ENCODE results near the gene FAM135A.
"Not testable (repeated sequence)": the region's sequence is repeated elsewhere in the genome, so short reads cannot be mapped to it uniquely, and the experiment has no call there.

The FAM135A gene

GRCh38 chr6:70530023-70530422 lies 116.7 kb downstream of the FAM135A start:
- no peaks in the 10 kb centered on the region for H3K4me1 ChIP-seq (ENCODE audit: control insufficient read depth in 2 of 2, insufficient read depth in 2 of 2, low read length in 2 of 2)
- no peaks in the 10 kb centered on the region for H3K27me3 ChIP-seq (ENCODE audit: control insufficient read depth in 2 of 2, insufficient read depth in 2 of 2, low read length in 2 of 2)
- H3K27ac ChIP-seq (ENCODE audit: low read depth in 2 of 2, low read length in 2 of 2) = no peak overlapping the region
- H3K4me3 ChIP-seq (ENCODE audit: low read length in 2 of 2) = no peak overlapping the region
- H3K9ac ChIP-seq (ENCODE audit: low read depth in 1 of 2, low read length in 2 of 2) = no peak overlapping the region
- peaks cover 10 to 12% of the 10 kb centered on the region in 2 donors for H3K36me3 ChIP-seq (ENCODE audit: control insufficient read depth in 2 of 2, insufficient read depth in 2 of 2, low read length in 2 of 2)
- H3K9me3 ChIP-seq (ENCODE audit: control insufficient read depth in 2 of 2, low read length in 2 of 2) = no peaks in the 10 kb centered on the region

GRCh38 chr6:70531133-70531532 lies 117.8 kb downstream of the FAM135A start:
- H3K4me3 ChIP-seq (ENCODE audit: low read length in 2 of 2) = no peak overlapping the region
- no peaks in the 10 kb centered on the region for H3K27me3 ChIP-seq (ENCODE audit: control insufficient read depth in 2 of 2, insufficient read depth in 2 of 2, low read length in 2 of 2)
- H3K27ac ChIP-seq (ENCODE audit: low read depth in 2 of 2, low read length in 2 of 2) = no peak overlapping the region
- no peaks in the 10 kb centered on the region for H3K9me3 ChIP-seq (ENCODE audit: control insufficient read depth in 2 of 2, low read length in 2 of 2)
- H3K36me3 ChIP-seq (ENCODE audit: control insufficient read depth in 2 of 2, insufficient read depth in 2 of 2, low read length in 2 of 2) = peaks cover 8 to 10% of the 10 kb centered on the region in 2 donors
- H3K9ac ChIP-seq (ENCODE audit: low read depth in 1 of 2, low read length in 2 of 2) = no peak overlapping the region
- no peaks in the 10 kb centered on the region for H3K4me1 ChIP-seq (ENCODE audit: control insufficient read depth in 2 of 2, insufficient read depth in 2 of 2, low read length in 2 of 2)

GRCh38 chr6:70537266-70537665 lies 124.0 kb downstream of the FAM135A start:
- no peaks in the 10 kb centered on the region for H3K9me3 ChIP-seq (ENCODE audit: control insufficient read depth in 2 of 2, low read length in 2 of 2)
- no peak overlapping the region for H3K9ac ChIP-seq (ENCODE audit: low read depth in 1 of 2, low read length in 2 of 2)
- no peaks in the 10 kb centered on the region for H3K4me1 ChIP-seq (ENCODE audit: control insufficient read depth in 2 of 2, insufficient read depth in 2 of 2, low read length in 2 of 2)
- peaks cover 14 to 21% of the 10 kb centered on the region in 2 donors for H3K36me3 ChIP-seq (ENCODE audit: control insufficient read depth in 2 of 2, insufficient read depth in 2 of 2, low read length in 2 of 2)
- no peak overlapping the region for H3K27ac ChIP-seq (ENCODE audit: low read depth in 2 of 2, low read length in 2 of 2)
- H3K27me3 ChIP-seq (ENCODE audit: control insufficient read depth in 2 of 2, insufficient read depth in 2 of 2, low read length in 2 of 2) = no peaks in the 10 kb centered on the region
- no peak overlapping the region for H3K4me3 ChIP-seq (ENCODE audit: low read length in 2 of 2)

- Histone ChIP-seq H3K27me3 (ENCODE audit: control insufficient read depth in 2 of 2, insufficient read depth in 2 of 2, low read length in 2 of 2) (no peaks in the 10 kb centered on the region), H3K9ac (ENCODE audit: low read depth in 1 of 2, low read length in 2 of 2) (no peak overlapping the region), H3K9me3 (ENCODE audit: control insufficient read depth in 2 of 2, low read length in 2 of 2) (no peaks in the 10 kb centered on the region), H3K36me3 (ENCODE audit: control insufficient read depth in 2 of 2, insufficient read depth in 2 of 2, low read length in 2 of 2) (peaks cover 17 to 24% of the 10 kb centered on the region in 2 donors), H3K4me1 (ENCODE audit: control insufficient read depth in 2 of 2, insufficient read depth in 2 of 2, low read length in 2 of 2) (no peaks in the 10 kb centered on the region), H3K4me3 (ENCODE audit: low read length in 2 of 2) (no peak overlapping the region), H3K27ac (ENCODE audit: low read depth in 2 of 2, low read length in 2 of 2) (no peak overlapping the region)
Measured at GRCh38 chr6:70538376-70538775, 125.1 kb downstream of the FAM135A start.

- Histone ChIP-seq H3K9ac (ENCODE audit: low read depth in 1 of 2, low read length in 2 of 2) (no peak overlapping the region), H3K4me3 (ENCODE audit: low read length in 2 of 2) (no peak overlapping the region), H3K27ac (ENCODE audit: low read depth in 2 of 2, low read length in 2 of 2) (no peak overlapping the region), H3K36me3 (ENCODE audit: control insufficient read depth in 2 of 2, insufficient read depth in 2 of 2, low read length in 2 of 2) (peaks cover 6 to 11% of the 10 kb centered on the region in 2 donors), H3K4me1 (ENCODE audit: control insufficient read depth in 2 of 2, insufficient read depth in 2 of 2, low read length in 2 of 2) (no peaks in the 10 kb centered on the region), H3K9me3 (ENCODE audit: control insufficient read depth in 2 of 2, low read length in 2 of 2) (no peaks in the 10 kb centered on the region), H3K27me3 (ENCODE audit: control insufficient read depth in 2 of 2, insufficient read depth in 2 of 2, low read length in 2 of 2) (no peaks in the 10 kb centered on the region)
Measured at GRCh38 chr6:70547313-70547712, 134.0 kb downstream of the FAM135A start.

GRCh38 chr6:70547905-70548304 lies 134.6 kb downstream of the FAM135A start:
- H3K36me3 ChIP-seq (ENCODE audit: control insufficient read depth in 2 of 2, insufficient read depth in 2 of 2, low read length in 2 of 2) = peaks cover 6 to 11% of the 10 kb centered on the region in 2 donors
- H3K4me1 ChIP-seq (ENCODE audit: control insufficient read depth in 2 of 2, insufficient read depth in 2 of 2, low read length in 2 of 2) = no peaks in the 10 kb centered on the region
- H3K27me3 ChIP-seq (ENCODE audit: control insufficient read depth in 2 of 2, insufficient read depth in 2 of 2, low read length in 2 of 2) = no peaks in the 10 kb centered on the region
- no peak overlapping the region for H3K9ac ChIP-seq (ENCODE audit: low read depth in 1 of 2, low read length in 2 of 2)
- no peak overlapping the region for H3K4me3 ChIP-seq (ENCODE audit: low read length in 2 of 2)
- H3K9me3 ChIP-seq (ENCODE audit: control insufficient read depth in 2 of 2, low read length in 2 of 2) = no peaks in the 10 kb centered on the region
- H3K27ac ChIP-seq (ENCODE audit: low read depth in 2 of 2, low read length in 2 of 2) = no peak overlapping the region

GRCh38 chr6:70549327-70549726 lies 136.0 kb downstream of the FAM135A start:
- H3K36me3 ChIP-seq (ENCODE audit: control insufficient read depth in 2 of 2, insufficient read depth in 2 of 2, low read length in 2 of 2) = peaks cover 3 to 5% of the 10 kb centered on the region in 2 donors
- no peaks in the 10 kb centered on the region for H3K9me3 ChIP-seq (ENCODE audit: control insufficient read depth in 2 of 2, low read length in 2 of 2)
- H3K9ac ChIP-seq (ENCODE audit: low read depth in 1 of 2, low read length in 2 of 2) = no peak overlapping the region
- no peaks in the 10 kb centered on the region for H3K27me3 ChIP-seq (ENCODE audit: control insufficient read depth in 2 of 2, insufficient read depth in 2 of 2, low read length in 2 of 2)
- no peaks in the 10 kb centered on the region for H3K4me1 ChIP-seq (ENCODE audit: control insufficient read depth in 2 of 2, insufficient read depth in 2 of 2, low read length in 2 of 2)
- H3K4me3 ChIP-seq (ENCODE audit: low read length in 2 of 2) = no peak overlapping the region
- H3K27ac ChIP-seq (ENCODE audit: low read depth in 2 of 2, low read length in 2 of 2) = no peak overlapping the region

GRCh38 chr6:70551566-70551965 lies 138.3 kb downstream of the FAM135A start:
- H3K4me3 ChIP-seq (ENCODE audit: low read length in 2 of 2) = no peak overlapping the region
- H3K36me3 ChIP-seq (ENCODE audit: control insufficient read depth in 2 of 2, insufficient read depth in 2 of 2, low read length in 2 of 2) = peaks cover 0 to 3% of the 10 kb centered on the region in 2 donors
- H3K27ac ChIP-seq (ENCODE audit: low read depth in 2 of 2, low read length in 2 of 2) = no peak overlapping the region
- no peaks in the 10 kb centered on the region for H3K4me1 ChIP-seq (ENCODE audit: control insufficient read depth in 2 of 2, insufficient read depth in 2 of 2, low read length in 2 of 2)
- no peaks in the 10 kb centered on the region for H3K9me3 ChIP-seq (ENCODE audit: control insufficient read depth in 2 of 2, low read length in 2 of 2)
- no peak overlapping the region for H3K9ac ChIP-seq (ENCODE audit: low read depth in 1 of 2, low read length in 2 of 2)
- H3K27me3 ChIP-seq (ENCODE audit: control insufficient read depth in 2 of 2, insufficient read depth in 2 of 2, low read length in 2 of 2) = no peaks in the 10 kb centered on the region

GRCh38 chr6:70552286-70552940 lies 139.1 kb downstream of the FAM135A start:
- H3K9me3 ChIP-seq (ENCODE audit: control insufficient read depth in 2 of 2, low read length in 2 of 2); H3K27me3 ChIP-seq (ENCODE audit: control insufficient read depth in 2 of 2, insufficient read depth in 2 of 2, low read length in 2 of 2); H3K27ac ChIP-seq (ENCODE audit: low read depth in 2 of 2, low read length in 2 of 2); H3K36me3 ChIP-seq (ENCODE audit: control insufficient read depth in 2 of 2, insufficient read depth in 2 of 2, low read length in 2 of 2); H3K9ac ChIP-seq (ENCODE audit: low read depth in 1 of 2, low read length in 2 of 2); H3K4me1 ChIP-seq (ENCODE audit: control insufficient read depth in 2 of 2, insufficient read depth in 2 of 2, low read length in 2 of 2); H3K4me3 ChIP-seq (ENCODE audit: low read length in 2 of 2): not testable (repeated sequence)

GRCh38 chr6:70552974-70553373 lies 139.7 kb downstream of the FAM135A start:
- Histone ChIP-seq H3K9ac (ENCODE audit: low read depth in 1 of 2, low read length in 2 of 2) (no peak overlapping the region), H3K4me3 (ENCODE audit: low read length in 2 of 2) (no peak overlapping the region), H3K9me3 (ENCODE audit: control insufficient read depth in 2 of 2, low read length in 2 of 2) (no peaks in the 10 kb centered on the region), H3K27me3 (ENCODE audit: control insufficient read depth in 2 of 2, insufficient read depth in 2 of 2, low read length in 2 of 2) (no peaks in the 10 kb centered on the region), H3K4me1 (ENCODE audit: control insufficient read depth in 2 of 2, insufficient read depth in 2 of 2, low read length in 2 of 2) (no peaks in the 10 kb centered on the region), H3K36me3 (ENCODE audit: control insufficient read depth in 2 of 2, insufficient read depth in 2 of 2, low read length in 2 of 2) (peaks cover under 1 to 3% of the 10 kb centered on the region in 2 donors), H3K27ac (ENCODE audit: low read depth in 2 of 2, low read length in 2 of 2) (no peak overlapping the region)
